NOMO-1 (cell line): ENCODE data around the gene DNAH3.
A peak's percentile ranks its signal among the peaks of the same experiment; 100 is the strongest.
"Not testable (repeated sequence)": the region's sequence is repeated elsewhere in the genome, so short reads cannot be mapped to it uniquely, and the experiment has no call there.

Experiments used
- DNase-seq, 2 experiments: peaks; one replicate each; lab custom pipeline; 2025; ENCODE audit not compliant: unreplicated experiment in 2 of 2; lab: John Stamatoyannopoulos, UW

Gene DNAH3

DNA sequence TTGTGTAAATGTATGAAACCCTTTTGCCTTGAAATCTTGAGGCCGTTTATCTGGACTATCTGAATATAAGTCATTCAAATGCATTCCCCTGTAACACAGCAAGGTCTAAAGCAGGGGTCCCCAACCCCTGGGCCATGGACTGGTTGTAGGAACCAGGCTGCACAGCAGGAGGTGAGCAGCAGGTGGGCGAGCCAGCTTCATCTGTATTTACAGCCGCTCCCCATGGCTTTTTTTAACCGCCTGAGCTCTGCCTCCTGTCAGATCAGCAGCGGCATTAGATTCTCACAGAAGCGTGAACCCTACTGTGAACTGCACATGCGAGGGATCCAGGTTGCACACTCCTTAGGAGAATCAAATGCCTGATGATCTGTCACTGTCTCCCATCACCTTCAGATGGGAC, 24.1 kb downstream of the DNAH3 start:
- DNase-seq, result no peak

DNA sequence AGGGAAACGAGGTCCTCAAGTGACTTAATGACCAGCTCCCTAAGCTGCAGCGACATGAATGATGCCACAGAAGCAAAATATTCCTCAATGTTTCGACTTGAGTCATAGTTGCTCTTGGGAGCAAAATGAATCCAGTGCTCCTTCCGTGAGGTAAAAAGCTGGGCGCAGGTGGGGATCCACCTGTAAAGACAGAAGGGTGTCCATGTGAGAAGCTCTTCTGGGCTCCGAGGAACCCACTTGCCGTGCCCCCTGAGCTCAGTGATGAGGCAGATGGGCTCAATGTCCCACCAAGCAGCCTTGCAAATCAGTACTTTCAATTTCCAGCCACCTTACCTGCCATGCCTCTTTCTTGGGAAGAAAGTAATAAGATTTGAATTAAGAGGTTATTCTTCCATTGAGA, 25.5 kb downstream of the DNAH3 start:
- DNase-seq, result no peak

DNA sequence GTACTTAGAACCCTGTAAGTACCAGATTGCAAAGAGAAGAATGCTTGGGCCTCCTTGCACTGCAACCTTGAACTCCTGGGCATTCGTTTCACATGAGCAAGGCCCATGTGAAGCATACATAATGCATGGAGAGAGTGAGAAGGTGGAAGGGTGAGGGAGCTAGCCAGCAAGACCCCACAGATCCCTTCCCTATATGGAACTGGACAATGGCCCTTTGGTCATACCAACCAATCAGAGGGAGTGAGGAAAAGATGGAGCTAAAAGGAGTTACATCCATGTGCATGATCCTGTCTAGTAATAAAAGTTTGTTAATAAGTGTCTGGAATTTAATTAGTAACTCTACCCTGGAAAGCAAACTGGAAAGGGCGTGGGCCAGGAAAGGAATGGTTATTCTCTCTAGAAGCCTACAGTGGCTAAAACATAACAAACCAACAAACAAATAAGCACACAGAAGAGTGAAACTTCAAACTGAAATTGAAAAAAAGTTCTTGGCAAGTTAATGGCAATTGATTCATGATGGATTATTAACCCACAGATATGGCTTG, 29.6 kb downstream of the DNAH3 start:
- DNase-seq, result no peak

DNA sequence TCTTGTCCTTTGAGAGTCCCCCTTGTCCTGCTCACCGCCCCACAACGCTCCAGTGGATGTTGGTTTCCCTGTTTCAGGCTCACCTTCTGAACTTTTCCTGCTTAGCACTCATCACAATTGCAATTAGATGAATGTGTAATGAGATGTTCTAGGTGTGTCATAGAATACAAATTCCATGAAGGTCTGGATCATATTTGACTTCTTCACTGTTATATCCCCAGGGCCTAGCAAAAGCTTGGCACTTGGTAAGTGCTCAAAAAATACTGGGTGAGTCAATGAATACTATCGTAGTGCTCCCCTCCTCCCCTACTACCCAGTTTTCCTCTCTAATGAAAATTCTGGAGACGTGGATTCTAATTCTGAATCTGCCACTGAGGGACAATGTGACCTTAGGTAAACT, 33.1 kb downstream of the DNAH3 start:
- DNase-seq, result no peak

DNA sequence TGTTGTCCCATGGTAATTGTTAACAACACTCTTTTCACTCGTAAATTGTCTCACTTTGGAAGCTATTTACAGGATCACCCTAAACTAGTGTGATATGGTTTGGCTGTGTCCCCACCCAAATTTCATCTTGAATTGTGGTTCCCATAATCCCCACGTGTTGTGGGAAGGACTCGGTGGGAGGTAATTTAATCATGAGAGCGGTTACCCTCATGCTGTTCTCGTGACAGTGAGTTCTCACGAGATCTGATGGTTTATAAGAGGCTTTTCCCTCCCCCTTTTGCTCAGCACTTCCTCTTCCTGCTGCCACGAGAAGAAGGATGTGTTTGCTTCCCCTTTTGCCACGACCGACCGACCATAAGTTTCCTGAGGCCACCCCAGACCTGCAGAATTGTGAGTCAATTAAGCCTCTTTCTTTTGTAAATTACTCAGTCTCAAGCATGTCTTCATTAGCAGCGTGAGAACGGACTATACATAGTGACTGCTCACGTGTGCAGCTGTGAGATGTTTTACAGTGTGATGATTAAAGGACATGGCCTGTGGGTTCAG, 34.4 kb downstream of the DNAH3 start:
- peak; percentile 50 to 77 for DNase-seq

DNA sequence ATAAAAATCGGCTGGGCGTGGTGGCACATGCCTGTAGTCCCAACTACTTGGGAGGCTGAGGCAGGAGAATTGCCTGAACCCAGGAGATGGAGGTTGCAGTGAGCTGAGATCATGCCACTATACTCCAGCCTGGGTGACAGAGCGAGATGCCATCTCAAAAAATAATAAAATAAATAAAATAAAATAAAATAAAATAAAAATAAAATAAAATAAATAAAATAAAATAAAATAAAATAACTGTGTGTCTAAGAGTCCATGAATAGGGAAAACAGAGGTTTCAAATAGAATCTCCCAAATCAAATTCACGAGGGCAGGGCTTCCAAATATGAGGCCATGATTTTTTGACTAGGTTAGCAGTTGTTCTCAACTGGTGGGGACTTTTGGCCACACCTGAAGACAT, 35.1 kb downstream of the DNAH3 start:
- DNase-seq, result not testable (repeated sequence)

DNA sequence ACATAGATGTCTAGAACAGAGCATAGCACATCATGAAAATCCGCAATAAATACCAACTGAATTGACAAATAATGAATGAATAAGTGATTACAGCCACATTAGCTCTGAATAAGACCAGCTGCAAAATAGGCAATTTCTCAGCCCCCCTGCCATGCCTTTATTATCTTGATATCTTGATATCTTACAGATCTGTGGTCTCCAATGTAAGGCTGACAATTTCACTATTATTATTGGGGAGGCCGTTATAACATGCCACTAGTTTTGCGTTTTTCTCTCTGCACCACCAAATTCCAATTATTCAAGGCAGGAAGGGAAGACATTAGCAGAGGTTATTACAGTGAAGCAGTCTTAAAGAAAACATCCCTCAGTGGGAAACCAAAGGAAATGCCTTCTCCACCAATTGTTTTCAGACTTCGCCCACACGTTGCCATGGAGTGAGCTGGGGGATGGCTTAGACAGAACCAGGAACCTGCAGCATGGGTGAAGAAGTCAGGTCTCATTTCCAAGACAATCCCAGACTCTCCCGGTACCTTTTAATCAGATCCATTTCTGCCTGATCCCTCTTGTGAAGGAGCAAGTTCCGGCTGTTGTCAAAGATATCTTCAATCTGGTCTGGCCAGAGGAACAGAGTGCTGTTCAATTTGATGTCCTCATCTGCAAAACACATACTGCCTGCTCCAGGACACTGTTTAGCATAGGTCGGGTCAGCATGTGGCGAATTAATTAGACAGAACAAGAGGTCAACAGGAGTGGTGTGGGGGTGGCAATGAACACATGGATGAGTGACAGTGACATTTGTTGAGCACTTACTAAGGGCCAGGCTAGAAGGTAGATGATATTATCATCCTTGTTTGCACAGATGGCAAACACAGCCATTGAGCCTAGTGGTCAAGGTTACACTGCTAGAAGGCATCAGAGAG, 46.4 kb downstream of the DNAH3 start:
- DNase-seq, result no peak

DNA sequence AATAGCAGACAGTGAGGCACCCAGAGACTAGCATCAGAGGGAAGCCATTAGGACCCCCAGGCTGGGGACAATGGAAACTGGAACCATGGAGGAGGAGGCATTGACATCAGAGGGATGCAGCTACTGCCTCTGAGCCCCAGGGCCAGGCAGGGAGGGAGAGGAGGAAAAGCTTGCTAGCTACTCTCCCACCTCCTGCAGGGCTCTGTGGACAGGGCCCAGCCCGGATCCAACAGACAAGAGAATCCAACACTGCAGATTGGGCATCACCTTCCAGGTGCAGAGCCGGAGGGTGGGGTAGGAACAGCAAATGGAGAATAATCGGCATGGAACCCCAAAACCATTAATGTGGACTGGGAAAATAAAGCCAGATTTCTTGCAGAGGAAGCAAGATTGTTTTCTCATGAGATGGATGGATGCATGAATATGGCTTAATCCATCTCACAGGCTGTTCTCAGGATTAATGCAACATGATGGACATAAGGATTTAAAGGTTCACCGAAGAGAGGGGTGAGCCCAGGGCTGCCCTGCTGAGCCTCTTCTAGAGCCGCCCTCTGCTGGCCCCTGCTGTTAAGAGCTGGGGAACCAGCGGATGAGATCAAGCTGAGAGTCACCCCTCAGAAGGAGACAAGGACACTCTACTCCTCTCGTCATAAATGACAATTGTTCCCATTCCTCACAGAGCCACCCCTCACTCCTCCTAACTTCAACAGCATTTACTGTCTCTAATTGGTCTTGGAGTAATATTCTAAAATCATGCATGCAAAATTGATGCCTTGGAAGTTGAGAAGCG, 48.8 kb downstream of the DNAH3 start:
- peak; percentile 5 to 6 for DNase-seq

DNA sequence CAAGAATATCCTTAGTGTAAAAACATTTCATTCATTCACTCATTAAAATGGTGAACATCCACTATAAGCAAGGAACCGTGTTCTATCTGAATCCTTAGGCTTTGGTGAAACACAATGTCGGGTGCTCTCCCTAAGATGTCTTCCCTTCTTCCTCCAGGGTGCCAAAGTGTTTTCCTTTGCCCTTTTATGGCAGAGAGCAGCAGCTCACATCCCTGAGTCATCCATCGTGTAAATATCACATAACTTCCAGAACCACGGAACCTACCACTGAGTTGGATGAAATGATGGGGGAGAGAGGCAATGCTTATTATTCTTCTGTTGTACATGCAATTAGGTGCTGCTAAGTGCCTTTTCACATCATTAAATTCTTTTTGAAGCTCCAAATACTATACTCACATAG, 50.2 kb downstream of the DNAH3 start:
- no peak for DNase-seq

DNA sequence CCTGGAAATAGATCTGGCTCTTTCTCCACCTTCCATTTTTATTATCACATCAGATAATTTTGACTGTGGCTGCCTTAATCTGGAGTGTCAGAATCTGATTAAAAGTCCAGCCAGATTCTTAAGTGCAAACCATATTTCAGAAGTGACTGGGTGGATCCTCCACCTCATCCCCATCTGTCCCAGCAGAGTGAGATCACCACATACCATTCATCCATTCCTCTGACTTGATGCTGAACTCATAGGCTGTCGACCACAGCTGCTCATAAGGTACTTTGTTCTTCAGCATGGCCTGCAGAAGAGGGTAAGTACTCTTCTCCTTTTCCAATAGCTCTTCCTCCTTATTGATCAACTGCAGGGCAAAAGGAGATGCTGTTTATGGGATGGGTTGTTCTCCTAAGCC, 53.5 kb downstream of the DNAH3 start:
- no peak for DNase-seq

DNA sequence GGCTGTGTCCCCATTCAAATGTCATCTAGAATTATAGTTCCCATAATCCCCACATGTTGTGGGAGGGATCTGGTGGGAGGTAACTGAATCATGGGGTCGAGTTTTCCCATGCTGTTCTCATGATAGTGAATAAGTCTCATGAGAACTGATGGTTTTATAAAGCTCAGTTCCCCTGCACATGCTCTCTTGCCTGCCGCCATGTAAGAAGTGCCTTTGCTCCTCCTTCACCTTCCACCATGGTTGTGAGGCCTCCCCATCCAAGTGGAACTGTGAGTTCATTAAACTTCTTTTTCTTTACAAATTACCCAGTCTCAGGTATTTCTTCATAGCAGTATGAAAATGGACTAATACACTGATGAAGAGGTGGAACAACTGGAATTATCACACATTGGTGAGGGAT, 55.9 kb downstream of the DNAH3 start:
- DNase-seq, result not testable (repeated sequence)

DNA sequence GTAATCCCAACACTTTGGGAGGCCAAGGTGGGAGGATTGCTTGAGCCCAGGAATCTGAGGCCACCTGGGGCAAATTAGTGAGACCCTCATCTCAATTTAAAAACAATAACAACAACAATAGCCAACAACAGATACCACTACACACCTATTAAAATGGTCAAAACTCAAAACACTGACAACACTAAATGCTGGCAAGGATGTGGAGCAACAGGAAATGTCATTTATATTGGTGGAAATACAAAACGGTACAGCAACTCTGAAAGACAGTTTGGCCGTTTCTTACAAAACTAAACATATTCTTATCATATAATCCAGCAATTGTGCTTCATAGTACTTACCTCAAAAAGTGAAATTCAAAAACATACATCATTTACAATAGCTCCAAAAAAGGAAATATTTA, 57.7 kb downstream of the DNAH3 start:
- DNase-seq, result no peak

DNA sequence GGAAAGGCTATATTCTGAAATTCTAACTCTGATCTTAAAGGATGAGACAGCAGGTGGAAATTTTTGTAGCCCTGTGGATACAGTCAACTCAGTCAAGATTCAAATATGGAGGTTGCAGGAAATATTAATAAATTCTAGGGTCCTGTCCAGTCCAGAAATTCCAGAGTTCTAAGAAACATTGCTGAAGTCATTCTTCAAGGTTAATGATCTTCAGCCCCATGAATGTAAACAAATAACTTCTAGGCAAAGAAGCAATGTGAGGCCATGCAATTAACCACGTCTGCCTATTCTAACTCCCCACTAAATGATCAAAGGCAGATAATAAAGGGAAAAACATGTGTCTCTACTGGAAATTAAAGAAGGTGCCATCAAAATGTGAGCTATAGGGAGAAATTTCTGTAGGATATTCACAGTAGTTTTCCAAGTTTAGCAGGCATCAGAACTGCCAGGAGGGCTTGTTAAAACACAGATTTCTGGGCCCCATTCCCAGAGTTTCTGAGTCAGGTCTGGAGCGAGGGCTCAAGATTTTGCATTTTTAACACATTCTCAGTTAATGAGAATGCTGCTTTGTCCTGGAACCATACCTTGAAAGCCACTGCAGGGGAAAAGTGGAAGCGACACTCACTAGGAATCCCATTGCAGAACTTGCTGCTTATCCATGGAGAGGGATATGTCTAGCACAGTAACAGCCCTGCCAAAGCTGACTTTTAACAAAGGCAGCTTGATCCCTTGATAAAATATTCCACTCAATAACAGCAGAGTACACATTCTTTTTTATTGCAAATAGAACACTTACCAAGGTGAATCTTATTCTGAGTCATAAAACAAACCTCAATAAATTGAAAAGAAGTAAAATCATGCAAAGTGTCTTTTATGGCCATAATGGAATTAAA, 61.8 kb downstream of the DNAH3 start:
- no peak for DNase-seq

DNA sequence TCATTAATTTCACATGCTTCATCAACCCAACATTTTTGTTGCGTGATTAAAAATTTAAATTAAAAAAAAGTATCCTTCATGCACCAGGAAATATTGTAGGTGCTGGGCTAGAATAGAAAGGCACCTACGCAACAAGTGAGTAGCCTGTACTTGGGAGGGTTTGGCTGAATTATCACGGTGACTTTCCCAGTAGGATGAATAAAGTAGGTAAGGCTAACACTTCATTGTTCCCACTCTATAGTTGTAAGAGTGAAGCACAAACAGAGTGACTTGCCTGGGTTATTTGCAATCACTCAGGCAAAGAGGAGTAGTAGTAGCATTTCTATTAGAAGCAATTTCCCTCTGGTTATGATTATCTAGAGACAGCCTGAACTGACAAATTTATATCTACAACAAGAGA, 62.5 kb downstream of the DNAH3 start:
- DNase-seq, result no peak

DNA sequence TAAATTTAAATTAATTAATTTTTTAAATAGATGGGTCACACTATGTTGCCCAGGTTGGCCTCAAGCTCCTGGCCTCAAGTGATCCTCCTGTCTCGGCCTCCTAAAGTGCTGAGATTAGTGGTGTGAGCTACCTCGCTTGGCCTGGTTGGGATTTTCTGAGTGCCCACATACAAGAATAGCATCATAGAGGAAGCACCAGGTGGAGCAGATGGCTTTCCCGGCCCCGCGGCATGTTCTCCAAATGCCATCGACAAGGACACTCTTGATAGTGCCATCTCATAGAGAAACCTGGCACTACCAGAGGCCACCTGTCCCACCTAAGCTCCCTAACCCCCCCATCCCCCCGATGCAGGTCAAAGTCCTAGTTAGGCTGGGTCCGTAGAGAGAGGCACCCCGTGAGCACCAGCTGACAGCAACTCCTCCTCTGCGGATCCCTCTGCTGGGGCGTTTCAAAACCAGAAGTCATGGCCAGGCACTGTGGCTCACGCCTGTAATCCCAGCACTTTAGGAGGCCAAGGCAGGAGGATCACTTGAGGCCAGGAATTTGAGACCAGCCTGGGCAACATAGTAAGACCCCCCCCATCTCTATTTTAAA, 65.9 kb downstream of the DNAH3 start:
- DNase-seq, result no peak

DNA sequence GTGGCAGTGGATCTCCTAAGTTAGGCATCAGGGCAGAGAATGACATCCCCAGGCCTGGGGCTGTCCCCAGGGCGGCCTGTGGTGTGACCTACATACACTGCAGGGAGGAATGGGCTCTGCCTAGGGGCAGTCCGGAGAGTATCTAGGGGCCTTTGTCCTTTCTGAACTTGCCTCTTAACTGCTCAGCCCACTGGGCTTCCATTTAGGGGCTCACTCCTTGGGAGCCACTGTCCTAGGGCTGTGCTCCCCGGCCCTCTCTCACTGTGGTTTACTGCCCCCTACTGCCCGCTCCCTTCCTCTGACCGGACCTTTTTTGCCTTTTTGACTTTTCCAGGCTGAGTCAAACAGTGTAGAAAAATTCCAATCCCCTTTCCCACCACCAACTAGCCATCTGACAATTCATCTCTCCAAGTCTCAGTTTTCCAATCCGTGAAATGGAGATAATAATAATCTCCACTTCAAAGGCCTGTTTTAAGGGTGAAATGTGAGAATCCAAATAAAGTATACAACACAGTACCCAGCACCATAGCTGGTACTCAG, 66.8 kb downstream of the DNAH3 start:
- peak; percentile 9 to 19 for DNase-seq

DNA sequence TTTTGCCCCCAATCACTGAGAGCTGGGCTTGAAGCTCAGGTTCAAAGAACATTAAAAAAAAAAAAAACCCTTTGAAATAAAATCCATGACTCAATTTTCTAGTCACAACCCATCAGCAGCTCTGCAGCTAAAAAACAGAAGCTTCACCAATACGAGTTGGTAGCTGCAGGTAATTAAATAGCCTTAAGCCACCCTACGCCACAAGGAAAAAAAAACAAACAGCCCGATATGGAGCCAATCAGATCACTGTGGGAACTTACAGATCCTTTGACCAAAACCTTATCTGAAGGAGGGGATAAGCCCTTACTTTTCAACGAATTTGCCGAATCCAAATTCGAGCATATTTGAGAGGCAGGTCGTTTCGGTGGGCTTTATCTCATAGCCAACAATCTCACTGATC, 69.3 kb downstream of the DNAH3 start:
- DNase-seq, result no peak

DNA sequence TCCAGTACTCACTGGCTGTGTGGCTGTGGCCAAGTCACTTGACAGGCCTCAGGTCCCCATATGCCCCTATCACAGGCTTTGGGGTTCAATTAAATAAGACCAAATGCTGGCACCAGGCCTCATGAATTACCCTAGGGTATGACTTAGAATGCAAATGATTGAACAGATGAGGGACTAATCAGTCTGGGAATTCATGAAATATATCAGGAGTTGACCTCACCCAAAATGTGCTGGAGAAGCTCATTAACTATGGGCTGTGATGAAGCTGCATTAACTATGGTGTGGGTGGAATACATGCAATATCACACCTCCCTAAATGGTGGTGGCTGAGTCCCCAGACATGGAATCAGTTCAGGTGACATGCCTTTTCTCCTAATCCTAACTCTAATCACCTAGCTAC, 72.1 kb downstream of the DNAH3 start:
- DNase-seq, result no peak

DNA sequence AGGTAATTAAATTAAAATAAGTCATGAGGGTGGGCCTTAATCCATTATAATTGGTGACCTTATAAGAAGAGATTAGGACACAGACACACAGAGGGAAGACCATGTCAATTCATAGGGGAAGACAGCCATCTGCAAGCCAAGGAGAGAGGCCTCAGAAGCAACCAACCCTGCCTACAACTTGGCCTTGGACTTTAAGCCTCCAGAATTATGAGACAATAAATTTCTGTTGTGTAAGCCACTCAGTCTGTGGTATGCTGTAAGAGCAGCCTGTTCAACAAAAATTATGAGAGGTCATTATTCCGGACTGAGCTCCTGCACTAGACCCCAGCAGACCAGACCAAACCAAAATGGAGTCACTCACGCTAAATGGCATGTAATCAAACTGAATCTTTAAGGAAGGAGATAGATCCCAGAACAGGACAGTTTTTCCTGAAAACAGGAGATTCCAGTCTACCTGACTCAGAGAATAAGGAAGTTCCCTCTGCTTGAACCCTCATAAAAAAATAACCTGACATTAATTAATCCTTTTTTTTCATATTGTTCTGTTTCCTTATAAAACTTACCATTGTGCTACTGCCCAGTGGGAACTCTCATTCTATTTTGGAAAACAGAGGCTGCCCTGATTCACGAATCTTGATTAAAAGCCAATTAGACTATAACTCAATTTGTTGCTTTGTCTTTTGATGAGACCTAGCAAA, 74.3 kb downstream of the DNAH3 start:
- DNase-seq, result peak; percentile 26 to 45
